HG02610 (cell line): ENCODE data around the gene CD83.

ENCODE experiments used
- ATAC-seq: cut with Tn5 transposase; IDR thresholded peaks from one replicate; pipeline ENCODE4 v1.9.1; 2021; ENCODE audit warnings: mild to moderate bottlenecking, moderate library complexity; ENCODE audit not compliant: unreplicated experiment

The CD83 gene

GRCh38 chr6:14123386-14124111 lies 6.0 kb downstream of the CD83 start:
- ATAC-seq: no peak

GRCh38 chr6:14125346-14125745 lies 7.8 kb downstream of the CD83 start:
- no peak for ATAC-seq

DNA sequence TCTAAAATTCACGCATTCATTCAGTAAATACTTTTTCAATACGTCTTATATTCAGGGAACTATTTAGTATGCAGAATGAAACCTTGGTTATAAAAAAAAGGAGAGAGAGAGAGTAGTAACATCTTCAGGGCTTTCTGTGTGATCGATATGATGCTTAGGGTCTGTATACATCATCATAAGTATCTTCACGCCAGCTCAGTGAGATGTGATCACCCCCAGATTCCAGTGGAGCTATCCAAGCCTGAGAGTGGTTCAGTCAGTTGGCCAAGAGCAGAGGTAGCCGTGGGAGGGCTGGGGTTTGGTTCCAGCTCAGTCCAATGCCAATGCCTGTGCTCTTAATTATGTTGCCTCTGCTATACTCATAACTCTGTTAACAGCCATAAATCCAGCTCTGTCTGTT lies 8.6 kb downstream of the CD83 start:
- no peak for ATAC-seq

DNA sequence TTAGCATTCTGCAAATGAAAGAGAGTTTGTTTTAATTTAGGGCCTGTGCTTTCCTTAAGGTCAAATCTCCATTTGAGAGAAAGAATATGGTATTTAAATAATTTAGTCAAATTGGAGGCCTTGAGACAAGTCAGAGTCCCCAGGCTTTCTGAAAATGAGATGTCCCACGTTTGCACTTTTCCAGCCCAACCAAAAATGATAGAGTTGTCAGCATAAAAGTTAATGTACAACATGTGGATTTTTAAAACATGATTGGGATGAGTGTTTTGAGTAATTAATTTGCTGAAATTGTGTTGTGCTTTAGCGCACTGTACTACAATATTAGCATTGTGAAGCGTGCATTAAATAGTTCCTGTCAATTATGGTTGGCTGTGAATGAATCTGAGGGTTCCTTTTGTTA lies 10.0 kb downstream of the CD83 start:
- ATAC-seq: no peak

GRCh38 chr6:14128012-14128411 lies 10.4 kb downstream of the CD83 start:
- no peak for ATAC-seq

GRCh38 chr6:14128746-14129145 lies 11.2 kb downstream of the CD83 start:
- ATAC-seq: no peak

GRCh38 chr6:14129575-14129974 lies 12.0 kb downstream of the CD83 start:
- peak; percentile 51 for ATAC-seq

GRCh38 chr6:14130435-14131075 lies 13.0 kb downstream of the CD83 start:
- ATAC-seq: no peak

DNA sequence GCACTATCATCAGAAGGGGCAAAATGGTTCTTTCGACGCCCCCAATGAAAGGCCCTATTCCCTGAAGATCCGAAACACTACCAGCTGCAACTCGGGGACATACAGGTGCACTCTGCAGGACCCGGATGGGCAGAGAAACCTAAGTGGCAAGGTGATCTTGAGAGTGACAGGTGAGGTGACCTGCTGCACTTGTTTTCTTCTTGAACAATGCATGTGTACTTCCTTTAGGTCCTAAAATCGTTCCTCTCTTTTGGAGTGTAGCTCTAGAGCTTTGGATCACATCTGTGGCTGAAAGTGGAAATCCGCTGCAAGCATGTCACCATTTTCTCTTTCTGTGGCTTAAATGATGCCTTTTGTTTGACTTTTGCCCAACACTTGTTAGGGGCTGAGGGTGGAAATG lies 14.0 kb downstream of the CD83 start:
- no peak for ATAC-seq

GRCh38 chr6:14132244-14132920 lies 14.8 kb downstream of the CD83 start:
- no peak for ATAC-seq

DNA sequence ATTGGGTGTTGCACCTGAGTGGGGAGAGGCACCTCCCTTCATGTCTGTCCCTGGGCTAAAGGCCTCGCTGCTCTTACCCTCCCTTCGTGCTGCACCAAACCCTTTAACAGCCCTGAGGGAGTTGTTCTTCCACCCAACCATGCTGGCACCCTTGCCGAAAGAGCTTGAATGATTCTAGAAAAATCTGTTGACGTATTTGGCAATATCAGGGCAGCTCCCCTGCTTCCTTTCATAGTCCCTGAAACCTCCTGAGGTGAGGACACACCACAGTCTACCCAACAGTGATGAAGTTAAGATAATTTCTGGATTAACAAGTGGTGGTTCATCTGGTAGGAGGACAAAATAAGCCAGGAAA lies 15.3 kb downstream of the CD83 start:
- ATAC-seq: no peak

DNA sequence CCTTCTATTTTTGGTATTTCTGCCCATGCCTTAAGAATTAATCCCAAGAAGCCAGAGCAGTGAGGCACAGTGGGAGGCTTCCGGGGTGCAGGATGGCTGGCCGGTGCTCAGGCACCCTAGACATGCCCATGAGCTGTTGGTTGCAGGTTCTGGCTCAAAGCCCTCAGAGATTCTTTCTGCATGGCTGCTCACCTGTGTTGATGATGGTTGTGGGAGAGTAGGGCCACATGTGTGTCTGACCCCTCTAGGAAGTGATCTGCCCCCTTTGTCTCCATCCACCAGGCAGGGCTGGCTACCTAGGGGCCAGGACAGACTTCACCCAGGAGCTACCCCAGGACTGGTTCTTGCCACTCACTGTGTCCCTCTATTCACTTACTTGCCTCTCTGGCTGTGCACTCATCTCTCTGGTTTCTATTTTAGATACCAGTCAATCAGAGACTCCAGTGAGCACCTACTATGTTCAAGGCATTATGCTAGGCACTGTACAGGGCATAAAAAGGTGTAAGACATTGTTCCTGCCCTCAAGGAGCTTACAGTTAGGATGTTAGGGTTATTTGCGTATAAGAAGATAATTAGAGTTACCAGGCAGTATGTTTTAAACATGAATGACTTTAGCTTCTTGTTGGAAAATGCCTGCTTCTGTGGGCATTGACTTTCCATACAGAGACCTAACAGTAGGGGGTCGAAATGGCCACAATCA lies 16.8 kb downstream of the CD83 start:
- ATAC-seq: no peak

DNA sequence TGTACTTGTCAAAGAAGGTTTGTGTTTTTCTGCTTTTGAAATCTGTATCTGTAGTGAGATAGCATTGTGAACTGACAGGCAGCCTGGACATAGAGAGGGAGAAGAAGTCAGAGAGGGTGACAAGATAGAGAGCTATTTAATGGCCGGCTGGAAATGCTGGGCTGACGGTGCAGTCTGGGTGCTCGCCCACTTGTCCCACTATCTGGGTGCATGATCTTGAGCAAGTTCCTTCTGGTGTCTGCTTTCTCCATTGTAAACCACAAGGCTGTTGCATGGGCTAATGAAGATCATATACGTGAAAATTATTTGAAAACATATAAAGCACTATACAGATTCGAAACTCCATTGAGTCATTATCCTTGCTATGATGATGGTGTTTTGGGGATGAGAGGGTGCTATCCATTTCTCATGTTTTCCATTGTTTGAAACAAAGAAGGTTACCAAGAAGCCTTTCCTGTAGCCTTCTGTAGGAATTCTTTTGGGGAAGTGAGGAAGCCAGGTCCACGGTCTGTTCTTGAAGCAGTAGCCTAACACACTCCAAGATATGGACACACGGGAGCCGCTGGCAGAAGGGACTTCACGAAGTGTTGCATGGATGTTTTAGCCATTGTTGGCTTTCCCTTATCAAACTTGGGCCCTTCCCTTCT lies 18.4 kb downstream of the CD83 start:
- ATAC-seq: no peak

DNA sequence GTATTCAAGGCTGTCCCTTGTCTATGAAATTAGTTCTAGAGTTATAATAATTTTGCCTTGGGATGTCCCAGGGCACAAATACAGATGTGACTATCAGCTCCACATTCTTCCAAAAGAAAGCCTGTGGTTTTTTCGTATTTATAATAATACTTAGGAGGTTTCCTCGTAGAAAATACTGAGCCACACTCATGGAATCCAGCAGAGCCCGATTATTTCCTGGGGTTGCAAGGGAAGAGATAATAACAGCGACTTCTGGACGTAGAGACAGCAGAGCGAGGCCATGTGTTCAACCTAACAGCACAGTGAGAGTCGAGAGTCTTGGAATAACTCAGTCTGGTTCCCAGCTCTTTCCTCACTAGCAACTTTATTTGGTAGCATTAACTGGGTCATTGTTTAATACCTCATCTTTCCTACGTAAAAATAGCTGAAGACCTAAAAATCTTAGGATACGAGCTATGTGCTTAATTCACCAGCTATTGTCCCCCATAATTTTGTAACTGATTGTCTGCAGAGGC lies 21.2 kb downstream of the CD83 start:
- no peak for ATAC-seq

- ATAC-seq: no peak
Observed at GRCh38 chr6:14141351-14142062, 23.9 kb downstream of the CD83 start.

- ATAC-seq: no peak
Observed at GRCh38 chr6:14142063-14142450, 24.5 kb downstream of the CD83 start.

DNA sequence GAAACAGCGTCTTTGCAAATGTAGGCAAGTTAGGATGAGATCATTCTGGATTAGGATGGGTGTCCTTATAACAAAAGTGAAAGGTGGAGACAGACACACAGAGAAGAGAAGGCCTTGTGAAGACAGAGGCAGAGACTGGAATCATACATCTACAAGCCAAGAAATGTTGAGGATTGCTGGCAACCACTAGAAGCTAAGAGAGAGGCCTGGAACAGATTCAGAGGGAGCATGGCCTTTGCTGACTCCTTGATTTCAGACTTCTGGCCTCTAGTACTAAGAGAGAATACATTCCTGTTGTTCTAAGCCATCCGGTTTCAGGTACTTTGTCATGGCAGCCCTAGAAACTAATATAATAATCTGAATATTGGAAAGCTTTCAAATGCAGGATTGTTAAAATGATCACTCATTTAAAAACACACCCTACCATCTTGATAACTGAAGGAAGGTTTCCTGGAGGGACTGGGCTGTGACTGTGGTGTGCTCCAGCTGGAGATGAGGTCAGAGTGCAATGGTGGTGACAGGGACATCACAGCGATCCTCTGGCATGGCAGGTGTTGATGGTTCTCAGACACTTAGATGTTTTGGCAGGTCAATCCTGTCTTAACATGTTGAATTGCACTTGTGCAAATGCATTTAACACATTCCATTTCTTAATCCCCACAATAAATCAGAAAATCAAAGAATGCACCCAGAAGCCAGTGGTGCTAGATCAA lies 25.1 kb downstream of the CD83 start:
- no peak for ATAC-seq

- no peak for ATAC-seq
Observed at GRCh38 chr6:14143305-14143704, 25.7 kb downstream of the CD83 start.

GRCh38 chr6:14144678-14145113 lies 27.1 kb downstream of the CD83 start:
- no peak for ATAC-seq
